Raji (cell line): Measurements from ENCODE around the gene SNAP23.

Experiments
- POLR2A ChIP-seq: IDR thresholded peaks from 2 replicates; pipeline ENCODE4 v1.6.1; 2011; ENCODE audit warnings: low read depth, low read length, control low read depth; ENCODE audit not compliant: insufficient read depth

Gene SNAP23

DNA sequence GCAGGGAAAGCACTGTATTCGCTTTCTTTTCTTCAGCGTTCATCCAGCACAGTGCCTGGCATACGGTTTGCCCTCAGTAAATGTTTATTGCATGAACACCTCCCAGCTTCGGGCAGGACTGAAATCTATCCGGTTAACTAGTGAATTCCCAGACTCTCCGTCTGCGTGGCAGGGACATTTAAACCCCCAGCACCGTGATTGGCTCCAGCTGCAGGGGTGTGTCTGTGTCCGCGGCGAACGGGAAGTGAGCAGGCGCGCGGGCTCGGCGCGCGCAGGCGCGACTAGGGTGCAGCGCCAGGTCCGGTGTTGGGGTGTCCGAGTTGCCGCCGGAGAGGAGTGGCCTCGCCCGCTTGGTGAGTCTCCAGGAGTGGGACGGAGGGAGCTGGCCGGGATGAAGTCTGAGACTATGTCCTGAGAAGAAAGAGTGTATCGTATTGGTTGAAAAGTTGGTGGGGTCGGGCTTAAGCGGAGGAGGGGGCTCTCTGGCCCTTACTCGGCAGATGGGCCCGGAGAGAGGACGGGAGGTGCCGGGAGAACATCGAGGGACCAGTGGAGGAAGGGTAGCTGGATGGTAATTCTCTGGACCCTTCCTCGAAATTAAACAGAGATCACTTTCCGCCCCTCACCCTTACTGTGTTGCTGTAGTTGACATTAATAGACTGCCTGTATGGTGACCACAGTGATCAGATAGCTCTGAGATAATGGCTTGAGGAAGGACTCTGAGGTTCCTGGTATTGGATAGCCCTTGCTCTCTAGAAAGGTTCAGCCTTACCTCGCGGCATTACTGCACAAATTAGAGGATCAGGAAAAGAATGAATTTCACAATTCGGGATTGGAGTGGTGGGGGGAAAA is at the start of gene SNAP23:
TSS of gene SNAP23 (plus strand) at position 274 of the 852 bp plus-strand sequence. CDS start 16,213 bp downstream, outside the sequence.
- TF ChIP-seq POLR2A, result peak; percentile 76

DNA sequence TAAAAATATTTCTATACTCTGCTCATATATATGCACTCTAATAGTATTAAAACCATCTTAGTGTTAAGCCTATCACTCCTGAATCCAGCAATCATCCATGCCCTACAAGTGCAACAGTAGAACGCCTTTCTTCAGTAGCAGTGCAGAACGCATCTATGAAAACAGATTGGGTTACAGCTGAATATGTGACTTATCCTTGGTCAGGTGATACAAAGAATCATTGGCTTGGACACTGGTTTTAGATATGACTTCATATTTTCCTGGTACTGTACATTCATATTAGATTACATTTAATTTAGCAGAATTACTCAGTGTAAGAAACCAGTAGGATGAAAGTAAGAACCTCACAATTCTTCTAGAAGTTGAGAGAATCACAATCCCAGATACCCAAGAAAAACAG is 47.8 kb upstream of the SNAP23 start:
- TF ChIP-seq POLR2A, result no peak

DNA sequence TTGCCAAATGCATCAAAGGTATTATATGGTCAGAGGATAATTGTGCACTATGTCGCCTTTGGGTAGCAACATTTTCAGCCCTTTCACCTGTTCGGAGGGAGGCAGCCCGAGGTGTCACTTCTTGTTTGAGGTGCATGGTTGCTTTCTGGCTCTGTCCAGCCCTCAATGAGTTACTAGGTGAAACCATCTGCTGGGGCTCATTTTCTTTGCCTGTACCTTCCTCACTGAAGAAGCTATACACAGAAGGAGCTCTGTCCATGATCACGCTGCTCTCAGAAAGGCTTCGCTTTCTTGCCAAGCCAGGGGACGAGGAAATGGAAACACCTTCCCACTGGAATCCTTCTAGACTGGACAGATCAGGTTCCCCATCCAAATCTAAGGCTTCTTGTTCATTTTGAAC is 47.2 kb upstream of the SNAP23 start:
- no peak for TF ChIP-seq POLR2A

DNA sequence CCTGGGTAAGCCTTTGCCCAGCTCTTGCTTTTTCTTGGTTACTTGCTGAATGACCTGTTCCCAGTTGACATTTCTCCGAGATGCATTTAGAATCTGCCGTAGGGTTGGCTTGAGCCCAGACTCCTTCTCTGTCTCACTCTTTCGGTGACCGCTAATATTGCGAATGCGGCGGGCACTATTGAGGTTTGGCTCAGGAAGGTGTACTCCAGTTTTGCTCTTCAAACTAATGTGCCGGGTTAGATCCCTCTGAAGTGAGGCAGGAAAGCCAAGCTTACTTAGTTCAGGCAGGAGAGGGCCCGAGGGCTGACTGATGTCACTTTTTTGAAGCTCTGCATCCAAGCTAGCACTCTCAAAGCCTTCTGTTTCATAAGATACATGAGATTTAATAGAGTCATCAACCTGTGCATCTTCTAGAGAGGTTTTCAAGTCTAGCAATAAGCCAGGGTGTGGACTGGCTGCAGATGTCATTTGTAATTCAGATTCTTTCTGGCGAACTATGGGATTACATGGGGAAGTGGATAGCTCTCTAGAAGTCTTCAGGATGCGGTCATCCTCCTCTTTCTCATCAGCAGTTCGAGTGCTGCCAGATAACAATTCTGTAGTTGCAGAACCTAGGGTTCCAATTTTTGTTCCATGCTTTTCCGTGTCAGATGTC is 45.5 kb upstream of the SNAP23 start:
- no peak for TF ChIP-seq POLR2A

DNA sequence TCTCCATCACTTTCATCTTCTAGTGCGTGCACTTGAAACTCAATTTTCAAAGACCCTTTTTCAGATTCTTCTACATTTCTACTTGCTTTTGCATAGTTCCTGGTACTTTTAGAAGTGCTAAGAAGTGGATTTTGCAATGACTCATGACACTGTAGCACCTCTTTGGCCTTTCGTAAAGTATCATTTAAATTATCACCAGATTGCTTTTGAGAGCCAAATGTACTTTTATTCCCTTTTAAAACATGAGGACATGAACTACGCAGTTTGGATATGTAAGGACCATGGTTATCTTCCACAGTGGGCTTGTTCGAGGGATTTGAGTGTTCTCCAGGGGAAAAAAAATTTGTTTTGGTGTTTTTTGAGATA is 45.0 kb upstream of the SNAP23 start:
- TF ChIP-seq POLR2A, result no peak

DNA sequence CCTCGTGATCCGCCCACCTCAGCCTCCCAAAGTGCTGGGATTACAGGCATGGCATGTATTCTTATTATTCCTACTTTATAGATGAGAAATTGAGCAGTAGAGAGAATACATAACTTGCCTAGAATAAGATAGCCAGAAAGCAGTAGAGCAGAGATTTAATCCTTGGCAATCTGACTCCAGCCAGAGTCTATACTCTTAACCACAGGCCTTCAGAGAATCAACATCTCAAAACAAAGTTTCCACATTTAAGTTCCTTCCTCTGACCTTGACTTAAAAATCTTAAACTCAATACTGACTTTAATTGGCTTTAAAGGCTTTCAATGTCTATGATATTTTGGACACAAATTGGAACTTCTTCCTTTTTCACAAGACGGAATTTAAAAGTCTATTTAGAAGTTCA is 41.6 kb upstream of the SNAP23 start:
- TF ChIP-seq POLR2A, result no peak

DNA sequence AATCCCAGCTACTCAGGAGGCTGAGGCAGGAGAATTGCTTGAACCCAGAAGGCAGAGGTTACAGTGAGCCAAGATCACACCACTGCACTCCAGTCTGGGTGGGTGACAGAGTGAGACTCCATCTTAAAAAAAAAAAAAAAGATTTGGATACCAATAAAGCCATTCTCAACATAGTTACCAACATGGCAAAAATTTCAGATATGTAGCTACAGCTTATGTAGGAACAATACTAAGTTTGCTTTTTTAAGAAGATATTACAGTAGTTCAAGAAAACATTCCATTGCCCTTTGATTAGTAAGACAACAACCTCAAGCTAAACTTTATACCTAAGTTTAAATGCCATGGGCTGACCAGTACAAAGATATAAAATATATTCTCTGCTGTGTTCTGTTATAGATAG is 38.9 kb upstream of the SNAP23 start:
- no peak for TF ChIP-seq POLR2A

DNA sequence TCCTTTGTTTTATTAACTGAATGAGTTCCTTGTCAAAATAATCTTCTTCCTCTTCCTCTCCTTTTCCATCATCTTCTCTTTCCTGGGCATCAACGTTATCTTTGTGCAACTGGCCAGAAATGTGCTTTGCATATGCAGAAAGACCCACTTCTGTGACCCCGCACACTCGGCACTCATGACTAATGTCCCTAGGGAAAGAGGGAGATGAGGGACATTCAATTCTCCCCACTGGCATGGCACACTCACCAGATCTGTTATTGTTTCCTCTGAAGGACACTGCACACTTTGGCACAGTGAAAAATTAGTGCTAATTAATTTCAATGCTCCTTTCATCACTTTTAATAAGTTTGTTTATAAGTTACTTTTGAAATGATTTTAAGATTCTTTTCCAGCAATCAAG is 38.5 kb upstream of the SNAP23 start:
- no peak for TF ChIP-seq POLR2A

DNA sequence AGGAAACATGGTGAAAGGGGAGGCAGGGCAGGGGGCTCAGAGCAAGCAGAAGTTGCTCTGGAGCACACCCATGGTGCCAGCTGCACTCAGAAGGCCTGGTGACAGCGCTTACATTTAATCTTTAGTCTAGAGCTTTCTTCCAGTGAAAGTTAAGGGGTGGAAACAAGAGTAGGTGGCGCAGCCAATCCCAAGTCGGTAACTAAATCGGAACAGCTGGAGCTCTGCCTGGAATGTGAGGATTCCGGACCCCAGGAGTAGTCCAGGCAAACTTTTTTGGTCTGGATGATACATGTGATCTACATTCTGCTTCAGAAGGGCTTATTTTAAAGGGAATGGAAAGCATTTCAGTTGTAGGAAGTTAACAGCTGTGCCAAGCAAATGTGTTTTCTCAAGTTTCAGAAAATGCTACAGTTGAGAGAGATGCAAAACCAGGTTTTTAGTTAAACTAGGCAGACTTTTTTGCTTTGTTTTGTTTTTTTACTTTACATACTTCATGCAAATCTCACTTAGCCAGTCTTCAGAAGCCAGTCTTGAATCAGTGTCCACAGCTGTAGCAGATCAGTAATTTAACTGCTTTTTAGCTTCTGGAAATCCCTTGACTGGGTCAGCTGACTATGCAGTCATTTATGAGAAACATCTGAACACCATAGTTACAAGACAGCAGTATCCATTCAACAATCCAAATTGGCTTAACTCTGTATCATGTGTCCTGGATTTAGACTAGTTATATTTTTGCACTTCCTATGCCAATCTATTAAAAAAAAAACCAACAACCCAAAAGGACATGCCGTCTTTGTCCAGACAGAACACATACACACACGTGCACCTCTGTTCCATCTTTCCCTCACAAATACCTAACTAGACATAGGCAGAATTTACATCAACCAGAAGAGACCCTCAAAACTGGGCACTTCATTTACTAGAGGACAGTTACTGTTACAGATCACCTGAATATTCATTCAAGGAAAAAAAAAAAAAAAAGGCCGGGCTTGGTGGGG is 37.7 kb upstream of the SNAP23 start:
- peak; percentile 52; the same call in 1 of the 2 replicates for TF ChIP-seq POLR2A

DNA sequence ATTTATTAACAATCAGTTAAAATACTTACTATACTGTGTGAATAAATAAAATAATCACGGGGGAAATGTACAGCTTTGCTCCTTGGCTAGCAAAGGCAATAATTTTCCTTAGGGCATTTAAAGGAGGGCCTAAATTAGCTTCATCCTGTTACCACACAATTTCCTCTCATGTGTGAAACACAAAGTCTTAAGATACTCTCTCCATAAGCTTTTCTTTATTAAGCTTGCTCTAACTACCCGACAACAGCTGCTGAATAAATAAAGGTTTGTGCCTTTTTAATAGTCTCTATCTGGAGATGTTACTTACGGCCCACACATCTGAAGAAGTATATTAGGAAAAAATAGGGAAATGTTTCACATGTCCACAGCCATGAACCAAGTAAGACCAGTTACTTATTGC is 34.2 kb upstream of the SNAP23 start:
- TF ChIP-seq POLR2A, result no peak

DNA sequence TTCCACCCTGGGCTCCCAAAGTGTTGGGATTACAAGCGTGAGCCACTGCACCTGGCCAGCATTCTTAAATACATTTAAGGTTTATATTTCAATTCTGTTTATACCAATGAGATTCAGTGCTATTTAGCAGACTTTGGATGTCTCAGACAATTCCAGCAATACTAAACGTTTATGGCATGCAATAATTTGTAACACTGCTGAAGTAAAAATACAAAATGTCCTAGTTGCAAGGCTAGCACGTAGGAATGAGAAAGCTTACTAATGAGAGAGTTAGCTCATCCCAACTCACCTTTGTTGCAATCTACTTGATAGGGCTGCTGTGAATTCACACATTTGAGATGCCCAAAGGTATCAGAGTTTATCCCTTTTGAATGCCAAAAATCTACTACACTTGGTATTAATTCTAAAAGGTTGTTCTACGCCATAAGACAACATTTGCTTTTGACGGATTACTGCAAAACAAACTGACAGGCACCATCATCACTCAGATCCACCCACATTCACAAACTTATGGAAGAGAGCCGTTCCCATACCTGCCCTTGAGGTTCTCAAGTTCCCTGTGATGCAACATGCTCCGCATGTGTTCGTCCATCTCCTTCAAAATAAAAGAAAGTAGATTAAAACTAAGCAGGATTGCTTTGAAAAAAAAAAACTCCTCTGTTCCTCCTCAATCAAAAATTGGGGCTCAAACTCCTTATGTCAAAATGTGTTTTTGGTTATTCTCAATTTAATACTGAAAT is 29.7 kb upstream of the SNAP23 start:
- TF ChIP-seq POLR2A, result no peak

DNA sequence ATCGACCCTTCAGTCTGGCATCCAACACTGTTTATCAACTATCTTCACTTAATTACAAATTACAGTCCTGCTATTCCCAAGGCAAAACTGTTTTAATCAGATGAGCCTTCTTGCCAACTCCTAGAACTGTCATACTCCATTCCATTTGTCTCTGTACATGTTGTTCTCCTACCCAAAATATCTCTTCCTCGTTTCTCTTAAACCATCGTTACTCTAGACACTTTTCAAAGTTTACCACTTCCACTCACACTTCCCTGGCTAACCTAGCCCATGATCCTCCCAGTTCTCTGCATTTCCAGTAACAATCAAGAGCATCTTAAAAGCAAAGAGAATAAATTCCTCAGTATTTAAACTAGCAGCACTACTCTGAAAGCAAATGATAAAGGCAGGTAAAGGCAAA is 24.4 kb upstream of the SNAP23 start:
- TF ChIP-seq POLR2A, result no peak

DNA sequence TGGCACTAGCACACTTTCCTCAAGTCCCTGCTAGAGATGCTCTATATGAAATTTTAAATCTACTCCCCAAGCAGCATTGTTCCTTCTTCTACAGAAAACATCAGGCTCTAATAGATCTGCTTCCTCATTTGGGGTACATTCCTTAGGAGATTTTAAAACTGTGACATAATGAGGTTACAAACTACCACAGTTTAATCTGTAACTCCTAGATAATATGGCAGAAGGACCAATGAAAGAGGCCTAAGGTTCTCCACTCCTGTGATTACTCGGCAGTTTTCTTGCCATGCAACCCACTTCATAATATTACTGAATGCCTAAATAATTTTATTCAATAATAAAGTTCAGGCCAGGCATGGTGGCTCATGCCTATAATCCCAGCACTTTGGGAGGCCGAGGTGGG is 20.6 kb upstream of the SNAP23 start:
- no peak for TF ChIP-seq POLR2A

DNA sequence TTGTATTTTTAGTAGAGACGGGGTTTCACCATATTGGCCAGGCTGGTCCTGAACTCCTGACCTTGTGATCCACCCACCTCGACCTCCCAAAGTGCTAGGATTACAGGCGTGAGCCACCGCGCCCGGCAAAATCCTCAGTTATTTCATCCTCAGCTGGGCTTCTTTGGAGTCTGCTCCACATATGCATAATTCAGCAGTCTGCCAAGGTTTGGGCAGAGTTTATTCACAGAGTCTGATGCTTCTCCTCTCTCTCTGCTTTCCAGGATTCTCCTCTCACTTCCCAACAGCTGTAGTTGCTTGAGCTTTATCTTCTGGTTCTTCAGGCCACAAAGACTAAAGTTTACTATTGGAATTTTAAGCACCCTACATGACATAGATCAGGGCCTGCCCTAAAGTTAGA is 12.7 kb upstream of the SNAP23 start:
- TF ChIP-seq POLR2A, result no peak

DNA sequence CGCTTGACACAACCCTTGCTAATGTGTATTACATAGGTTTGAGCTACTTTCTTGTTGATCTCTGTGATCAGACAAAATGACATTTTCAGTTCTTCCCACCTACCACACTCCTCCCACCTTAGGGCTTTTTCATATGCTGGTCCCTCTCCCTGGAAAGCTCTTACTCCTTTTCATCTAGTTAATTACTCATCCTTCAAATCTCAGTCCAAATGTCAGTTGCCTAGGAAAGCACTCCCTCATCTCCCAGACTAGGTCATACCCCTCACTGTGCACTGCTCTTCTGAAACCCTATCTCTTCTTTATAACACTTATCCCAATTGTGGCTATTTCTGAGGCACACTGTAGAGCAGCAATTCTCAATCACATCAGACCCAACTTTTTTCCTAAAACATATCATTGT is 11.8 kb upstream of the SNAP23 start:
- TF ChIP-seq POLR2A, result no peak
